ENCODE results near the gene SOCS1.

GRCh38 chr16:11245988-11246387, 10.0 kb downstream of the SOCS1 start:
- TF ChIP-seq CTCF (IDR thresholded peaks at IDR 0.05 in 4 of 5, conservative IDR thresholded peaks at IDR 0.05 in 1 of 5) (no peak), POLR2A (IDR thresholded peaks at IDR 0.05) (no peak)
